GM12878 (cell line): ENCODE data around the gene PDCD11. TPM values are rescaled to one million over a fixed set of nuclear protein-coding genes. Genes with fewer than 3 reads are reported as not detected.

Experiments
- ATAC-seq: fragments of 200-7000 bp; cut with Tn5 transposase; 3 replicates; pipeline ENCODE4 v1.9.1; 2020; ENCODE audit warnings: mild to moderate bottlenecking, moderate library complexity
- Bru-seq: library from RNA; stranded (reverse); fragments of 400-500 nt; gene quantifications from one replicate; lab custom pipeline; 2021; lab: Mats Ljungman, UMichigan
- BruChase-seq, 2 experiments: library from RNA; stranded (reverse); fragments of 400-500 nt; gene quantifications; one replicate each; lab custom pipeline; 2021; lab: Mats Ljungman, UMichigan
- BruUV-seq: library from RNA; stranded (reverse); fragments of 400-500 nt; replicated peaks from 2 replicates; lab custom pipeline; 2021; lab: Mats Ljungman, UMichigan
- CTCF ChIA-PET: fragments of 300-600 bp; sonication (Branson Sonifier 250); formaldehyde crosslinking; extraction: SDS; loops from one replicate; lab custom pipeline; 2021; ENCODE audit warnings: inconsistent platforms; lab: Yijun Ruan, JAX
- POLR2A ChIA-PET: fragments of 350-600 bp; formaldehyde crosslinking; extraction: SDS; loops from one replicate; lab custom pipeline; 2021; ENCODE audit warnings: inconsistent platforms; lab: Charles Lee
- RAD21 ChIA-PET: fragments of 300-600 bp; sonication (Branson Sonifier 250); formaldehyde crosslinking; loops from one replicate; lab custom pipeline; 2023; ENCODE audit warnings: antibody characterized with exemption; ENCODE audit not compliant: unreplicated experiment; lab: Charles Lee
- SMC1A ChIA-PET: fragments of 300-600 bp; sonication (Branson Sonifier 250); formaldehyde crosslinking; loops from one replicate; lab custom pipeline; 2023; ENCODE audit not compliant: unreplicated experiment, uncharacterized antibody; lab: Charles Lee
- DNase-seq: peaks from one replicate; pipeline ENCODE4 v3.0.0-alpha.2; 2011; ENCODE audit warnings: low read depth, low spot score
- FAIRE-seq: peaks from 3 replicates; lab custom pipeline; 2011; peaks lifted over from hg19 to GRCh38; lab: Jason Lieb, UNC
- H2AFZ ChIP-seq: 2 replicates; pipeline ENCODE4 v1.6.0; 2011; ENCODE audit warnings: low read depth, low read length, control low read depth; ENCODE audit not compliant: control insufficient read depth
- H3K27ac ChIP-seq: 2 replicates; pipeline ENCODE4 v1.5.1; 2011; ENCODE audit warnings: control low read depth; ENCODE audit not compliant: control insufficient read depth, insufficient read depth
- H3K27me3 ChIP-seq, 2 experiments: replicated peaks in 1 of 2; 2 replicates each; pipeline versions ENCODE4 v1.6.0 to v1.6.1; 2011; ENCODE audit warnings: low read length in 1 of 2; ENCODE audit not compliant: control insufficient read depth in 2 of 2, insufficient read depth in 2 of 2
- H3K36me3 ChIP-seq, 2 experiments: 2 replicates each; pipeline ENCODE4 v1.5.1; 2011; ENCODE audit warnings: low read length in 1 of 2; ENCODE audit not compliant: control insufficient read depth in 2 of 2, insufficient read depth in 2 of 2
- H3K4me1 ChIP-seq: 2 replicates; pipeline ENCODE4 v1.6.1; 2011; ENCODE audit warnings: mild to moderate bottlenecking, low read length, moderate library complexity, mixed read lengths; ENCODE audit not compliant: control insufficient read depth, insufficient read depth
- H3K4me2 ChIP-seq: 2 replicates; pipeline ENCODE4 v1.6.0; 2011; ENCODE audit warnings: control low read depth; ENCODE audit not compliant: control insufficient read depth, insufficient read depth
- H3K4me3 ChIP-seq: fragments of 200-600 bp; sonication (generic); 2 replicates; pipeline ENCODE4 v1.5.1; 2016
- H3K79me2 ChIP-seq: 2 replicates; pipeline ENCODE4 v1.6.0; 2011; ENCODE audit warnings: low read length; ENCODE audit not compliant: control insufficient read depth, insufficient read depth
- H3K9ac ChIP-seq: 2 replicates; pipeline ENCODE4 v1.8.0; 2011; ENCODE audit warnings: low read length, control low read depth, mixed read lengths; ENCODE audit not compliant: control insufficient read depth, insufficient read depth
- H3K9me3 ChIP-seq: replicated peaks from 3 replicates; pipeline ENCODE4 v1.5.1; 2011; ENCODE audit warnings: mild to moderate bottlenecking, low read length; ENCODE audit not compliant: control insufficient read depth, insufficient read depth
- H4K20me1 ChIP-seq: 2 replicates; pipeline ENCODE4 v1.6.0; 2011; ENCODE audit not compliant: control insufficient read depth, insufficient read depth
- E2F4 ChIP-seq: IDR thresholded peaks from 2 replicates; pipeline ENCODE4 v1.6.1; 2012; ENCODE audit warnings: low read depth, low read length, improper control_type of control experiment
- GABPA ChIP-seq: IDR thresholded peaks from 2 replicates; pipeline ENCODE4 v1.6.1; 2014; ENCODE audit warnings: antibody characterized with exemption, low read depth, mild to moderate bottlenecking, inconsistent platforms
- KDM1A ChIP-seq: fragments of 200-600 bp; sonication (generic); IDR thresholded peaks from 2 replicates; pipeline ENCODE4 v1.6.1; 2016; ENCODE audit warnings: borderline replicate concordance
- PAX5 ChIP-seq: IDR thresholded peaks from 2 replicates; pipeline ENCODE4 v1.6.1; 2011; ENCODE audit warnings: low read depth, low read length, borderline replicate concordance
- RB1 ChIP-seq: fragments of 450-650 bp; formaldehyde crosslinking; IDR thresholded peaks from 2 replicates; pipeline ENCODE4 v1.6.1; 2017; ENCODE audit warnings: mild to moderate bottlenecking, borderline replicate concordance
- SRF ChIP-seq, 2 experiments: IDR thresholded peaks; 2 replicates each; pipeline ENCODE4 v1.6.1; 2011; ENCODE audit warnings: low read depth in 2 of 2, low read length in 2 of 2, mild to moderate bottlenecking in 1 of 2, moderate library complexity in 1 of 2
- TBL1XR1 ChIP-seq: IDR thresholded peaks from 2 replicates; pipeline ENCODE4 v1.6.1; 2012; ENCODE audit warnings: low read depth, low read length, improper control_type of control experiment
- TCF12 ChIP-seq: IDR thresholded peaks from 2 replicates; pipeline ENCODE4 v1.6.1; 2011; ENCODE audit warnings: low read depth, mild to moderate bottlenecking, low read length
- ZNF687 ChIP-seq: fragments of 450-650 bp; IDR thresholded peaks from 2 replicates; pipeline ENCODE4 v1.6.1; 2017; ENCODE audit warnings: mild to moderate bottlenecking, moderate library complexity
- WGBS: methylation state at CpG from one replicate; pipeline ENCODE4 v1.1.6; 2016; ENCODE audit warnings: low lambda C conversion rate; ENCODE audit not compliant: insufficient replicate concordance, insufficient coverage; ENCODE audit errors: missing lambda C conversion rate; 5-methylcytosine and 5-hydroxymethylcytosine counted together
- in situ Hi-C: fragments of 300-500 bp; cut with MboI; formaldehyde crosslinking; loops from 9 replicates; pipeline ENCODE4 v1.14.3; 2018; ENCODE audit warnings: mixed read lengths
- intact Hi-C: fragments of 100-400 bp; cut with micrococcal nuclease; formaldehyde crosslinking; loops from one replicate; pipeline ENCODE4 v1.14.2; 2022; ENCODE audit not compliant: unreplicated experiment
- long read RNA-seq, 2 experiments: library from polyadenylated mRNA; unstranded; transcript quantifications; one replicate each; pipeline ENCODE4 v2.0.0, GENCODE V29; 2019 to 2020
- polyA minus RNA-seq, 3 experiments: library from RNA; depleted of rRNA, polyadenylated mRNA; stranded (reverse); fragments of >200 nt; gene quantifications; 2 replicates each; pipeline ENCODE4 v1.2.3, GENCODE V29; 2011
- polyA plus RNA-seq, 11 experiments: library from polyadenylated mRNA; depleted of rRNA in 4 of 11; unstranded in 6 of 11; stranded (reverse) in 5 of 11; fragments of >200 nt; fragmentation: Nextera tagmentation in 4 of 11; fragmentation: Illumina TruSeq in 1 of 11; extraction: Ambion mirVana in 4 of 11; extraction: Trizol in 1 of 11; gene quantifications; 1 replicate in 1 of 11; 2 replicates in 10 of 11; pipeline versions ENCODE4 v1.2.1 to v1.2.3, GENCODE V29; 2011 to 2016; ENCODE audit warnings: inconsistent platforms in 2 of 11, missing spikeins in 2 of 11, low read depth in 1 of 11
- total RNA-seq, 4 experiments: library from RNA; depleted of rRNA in 3 of 4; stranded (reverse); fragments of >200 nt in 3 of 4; fragmentation: Illumina TruSeq in 1 of 4; extraction: Trizol in 1 of 4; gene quantifications; 2 replicates each; pipeline versions ENCODE4 v1.2.1 to v1.2.3, GENCODE V29; 2013 to 2021
- TF ChIP-seq, protein P1 (sequence below): IDR thresholded peaks from 2 replicates; pipeline ENCODE4 v1.6.1; 2012; ENCODE audit warnings: low read depth, low read length, improper control_type of control experiment

Gene PDCD11
- total RNA-seq (2013; cell fraction: nucleolus; rRNA removed) = 121 and 124 TPM in 2 replicates
- total RNA-seq (2014; rRNA removed) (51.2 and 52.9 TPM in 2 replicates), total RNA-seq (2014; rRNA removed; fragmentation: Illumina TruSeq; extraction: Trizol) (40.0 and 42.9 TPM in 2 replicates), total RNA-seq (2021) (66.5 and 69.7 TPM in 2 replicates), polyA plus RNA-seq (2011; rRNA removed) (25.2 and 32.3 TPM in 2 replicates), polyA plus RNA-seq (2014; fragmentation: Illumina TruSeq; extraction: Trizol) (42.9 and 46.7 TPM in 2 replicates), polyA plus RNA-seq (2014; fragmentation: Nextera tagmentation; extraction: Ambion mirVana) (10 to 100 TPM; 13.9 to 17.2 TPM), polyA plus RNA-seq (2014; rRNA removed) (42.6 and 46.4 TPM in 2 replicates), polyA plus RNA-seq (2016; fragmentation: Nextera tagmentation; extraction: Ambion mirVana) (10 to 100 TPM; 48.1 to 52.4 TPM), polyA minus RNA-seq (2011; rRNA and poly(A)+ RNA removed) (54.2 and 63.3 TPM in 2 replicates), Bru-seq, nascent RNA (percentile 77 among the genes with signal in this experiment), BruChase-seq, experiment 1, labeled RNA remaining after a 6-hour chase (percentile 92 among the genes with signal in this experiment), BruChase-seq, experiment 2, labeled RNA remaining after a 2-hour chase (percentile 87 among the genes with signal in this experiment)
- polyA plus RNA-seq (2011; ENCODE audit: low read depth) = 19.5 TPM
- 30.7 and 35.6 TPM in 2 replicates for polyA plus RNA-seq (2011; cell fraction: cytosol; rRNA removed)
- polyA plus RNA-seq (2011; cell fraction: nucleus; rRNA removed) = 92.2 and 142 TPM in 2 replicates
- polyA plus RNA-seq (2012) = 27.2 and 31.0 TPM in 2 replicates
- polyA minus RNA-seq (2011; cell fraction: cytosol; rRNA and poly(A)+ RNA removed) = 27.3 and 29.3 TPM in 2 replicates
- 41.8 and 83.1 TPM in 2 replicates for polyA minus RNA-seq (2011; cell fraction: nucleus; rRNA and poly(A)+ RNA removed)
- long read RNA-seq, experiment 1, partial matches to known transcripts = 14 of 19 reads
- long read RNA-seq, experiment 1, other reads (novel, unspliced or antisense) = 4 of 19 reads
- long read RNA-seq, experiment 2, partial matches to known transcripts = 40 of 49 reads
- long read RNA-seq, experiment 2, other reads (novel, unspliced or antisense) = 8 of 49 reads

DNA sequence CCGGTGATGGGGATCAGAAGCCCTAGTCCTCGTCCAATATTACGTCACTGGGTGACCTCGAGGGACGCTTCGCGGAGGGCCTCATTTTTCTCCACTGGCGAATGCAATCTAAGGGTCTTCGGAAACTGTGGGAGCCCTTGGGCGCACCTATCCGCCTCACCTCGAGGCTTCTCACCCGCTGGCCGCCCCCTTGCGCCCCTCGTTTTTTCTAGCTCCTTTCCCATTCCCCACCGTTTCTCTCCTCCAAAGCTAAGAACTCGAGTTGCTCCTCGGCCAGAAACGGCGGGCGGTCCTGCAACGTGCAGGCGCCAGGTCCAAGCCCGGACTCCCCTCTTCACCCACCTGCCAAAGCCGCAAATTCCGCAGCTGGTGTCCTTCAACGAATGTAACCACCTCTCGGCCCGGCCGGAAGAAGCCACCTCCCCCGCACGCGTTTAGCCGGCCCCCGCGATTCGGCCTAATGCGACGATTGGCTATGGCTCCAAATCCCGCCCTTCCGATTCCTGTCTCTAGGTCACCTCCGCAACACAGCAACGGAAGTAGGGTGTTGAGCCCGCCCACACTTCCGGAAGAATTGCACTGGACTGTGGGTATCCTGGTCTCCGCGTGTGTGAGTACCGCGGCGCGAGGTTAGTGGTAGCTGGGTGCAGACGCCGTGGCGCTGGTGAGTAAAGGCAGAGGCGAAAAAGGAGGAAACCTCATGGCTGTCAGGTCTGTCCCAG is at the start of gene PDCD11, which contains the start of gene ATP5MK:
TSS of gene PDCD11 (plus strand) at position 560 of the 722 bp plus-strand sequence. CDS start 1,801 bp downstream, outside the sequence.
TSS of gene ATP5MK (minus strand) at position 409 of the 722 bp plus-strand sequence. CDS start 4,018 bp downstream, outside the sequence.
- Histone ChIP-seq H3K4me2 (peak within 1 kb of the TSS; percentile 87), H3K9ac (peak within 1 kb of the TSS; percentile 98), H3K27me3 (no peaks in the 10 kb centered on the region), H3K79me2 (peaks cover 65% of the 10 kb centered on the region), H3K4me3 (peak within 1 kb of the TSS; percentile 89), H3K27ac (peak within 1 kb of the TSS; percentile 88), H3K4me1 (peaks cover 4% of the 10 kb centered on the region; the same call in 1 of the 2 replicates), H2AFZ (peak within 1 kb of the TSS; percentile 59), H3K9me3 (no peaks in the 10 kb centered on the region), H3K36me3 (peaks cover 0 to 3% of the 10 kb centered on the region in 2 experiments; a peak in 2 of 4 replicates), H4K20me1 (no peaks in the 10 kb centered on the region)
- TSS peak; percentile 93 for BruUV-seq
- FAIRE-seq (peak; percentile 96), ATAC-seq (peak; percentile 98), DNase-seq (peak; percentile 92)
- in situ Hi-C loops (no loop called here), intact Hi-C loops (loop anchor here (1.0 to 5.0 kb wide), 2 partner anchors 28 to 44 kb away; partner anchors contain the start of gene PCGF6)
- CTCF ChIA-PET = interaction anchor here (0.5 to 2.9 kb wide), 8 partner anchors 20 to 686 kb away, joined by 3 to 11 read pairs (median 4); partner anchors contain the start of gene TAF5
- SMC1A ChIA-PET = interaction anchor here (0.6 to 5.0 kb wide), 11 partner anchors 20 to 351 kb away, joined by 3 to 23 read pairs (median 3); partner anchors contain the start of gene TAF5
- RAD21 ChIA-PET = interaction anchor here (0.5 to 2.1 kb wide), 10 partner anchors 20 to 166 kb away, joined by 3 to 6 read pairs (median 3); partner anchors contain the start of gene CALHM1
- WGBS = 0% methylated on average over 56 of the region's 56 CpGs
- POLR2A ChIA-PET = interaction anchor here (0.6 to 1.6 kb wide), 7 partner anchors 22 to 623 kb away, joined by 3 to 17 read pairs (median 4); partner anchors contain the start of genes CALHM2, NT5C2 and TAF5
- TF ChIP-seq TBL1XR1 = 0 out of 2 replicates have a peak, but pooled peaks have one; percentile 19
- TF ChIP-seq TCF12 = peak; percentile 97
- TF ChIP-seq PAX5 = peak; percentile 6; the same call in 1 of the 2 replicates
- 0 out of 2 replicates have a peak, but pooled peaks have one; percentile 25 for TF ChIP-seq RB1
- TF ChIP-seq, protein P1, sequence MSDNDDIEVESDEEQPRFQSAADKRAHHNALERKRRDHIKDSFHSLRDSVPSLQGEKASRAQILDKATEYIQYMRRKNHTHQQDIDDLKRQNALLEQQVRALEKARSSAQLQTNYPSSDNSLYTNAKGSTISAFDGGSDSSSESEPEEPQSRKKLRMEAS = peak; percentile 93
- TF ChIP-seq SRF (IDR thresholded peaks at IDR 0.05; ENCODE audit: low read depth in 2 of 2, low read length in 2 of 2) = no peak
- no peak for TF ChIP-seq E2F4
- TF ChIP-seq KDM1A = no peak
- TF ChIP-seq GABPA = peak; percentile 99
- peak; percentile 73 for TF ChIP-seq ZNF687
